IMR-90 (cell line): Measurements from ENCODE around the gene CFAP97D2. TPM values are rescaled to one million over a fixed set of nuclear protein-coding genes. Genes with fewer than 3 reads are reported as not detected.

Source experiments
- ATAC-seq: fragments of 200-7000 bp; cut with Tn5 transposase; 2 replicates; pipeline ENCODE4 v1.9.1; 2020; ENCODE audit warnings: low read depth, mild to moderate bottlenecking, moderate library complexity
- BruUV-seq: library from RNA; stranded (reverse); fragments of 400-500 nt; replicated peaks from 2 replicates; lab custom pipeline; 2021; lab: Mats Ljungman, UMichigan
- CTCF ChIA-PET: fragments of 300-600 bp; formaldehyde crosslinking; extraction: SDS; loops from one replicate; lab custom pipeline; 2021; ENCODE audit warnings: antibody characterized with exemption; lab: Yijun Ruan, JAX
- POLR2A ChIA-PET: fragments of 300-600 bp; sonication (Branson Sonifier 250); formaldehyde crosslinking; loops from one replicate; lab custom pipeline; 2022; ENCODE audit warnings: antibody characterized with exemption; ENCODE audit not compliant: unreplicated experiment; lab: Charles Lee
- DNase-seq: peaks from one replicate; pipeline ENCODE4 v3.0.0; 2013
- H2AFZ ChIP-seq: replicated peaks from 2 replicates; pipeline ENCODE3; 2013; ENCODE audit warnings: low read length, mild to moderate bottlenecking; ENCODE audit not compliant: poor library complexity
- H2AK5ac ChIP-seq: 2 replicates; pipeline ENCODE4 v1.6.1; 2013; ENCODE audit warnings: low read depth, low read length, inconsistent platforms
- H2AK9ac ChIP-seq: replicated peaks from 2 replicates; pipeline ENCODE3; 2013; ENCODE audit warnings: mild to moderate bottlenecking, low read depth, low read length, moderate library complexity; ENCODE audit not compliant: poor library complexity
- H2BK120ac ChIP-seq: 2 replicates; pipeline ENCODE4 v1.6.1; 2013; ENCODE audit warnings: low read depth, low read length, inconsistent platforms
- H2BK15ac ChIP-seq: 3 replicates; pipeline ENCODE4 v1.6.1; 2013; ENCODE audit warnings: low read depth, low read length, inconsistent platforms
- H2BK20ac ChIP-seq: 2 replicates; pipeline ENCODE4 v1.6.1; 2013; ENCODE audit warnings: low read depth, mild to moderate bottlenecking, inconsistent platforms, low read length, moderate library complexity
- H2BK5ac ChIP-seq: 2 replicates; pipeline ENCODE4 v1.6.1; 2013; ENCODE audit warnings: mild to moderate bottlenecking, low read depth, low read length, inconsistent platforms; ENCODE audit not compliant: poor library complexity, severe bottlenecking
- H3K14ac ChIP-seq: replicated peaks from 2 replicates; pipeline ENCODE4 v1.6.1; 2013; ENCODE audit warnings: low read depth, low read length, inconsistent platforms
- H3K18ac ChIP-seq: 2 replicates; pipeline ENCODE4 v1.6.1; 2013; ENCODE audit warnings: low read depth, low read length, control low read depth
- H3K23ac ChIP-seq: 2 replicates; pipeline ENCODE4 v1.6.1; 2013; ENCODE audit warnings: low read depth, low read length, inconsistent platforms
- H3K27ac ChIP-seq: 2 replicates; pipeline ENCODE4 v1.5.1; 2013; ENCODE audit warnings: mild to moderate bottlenecking, control low read depth, low read length; ENCODE audit not compliant: insufficient read depth
- H3K27me3 ChIP-seq: 2 replicates; pipeline ENCODE4 v1.6.1; 2013; ENCODE audit warnings: low read length; ENCODE audit not compliant: control insufficient read depth, insufficient read depth
- H3K36me3 ChIP-seq: 2 replicates; pipeline ENCODE4 v1.6.1; 2013; ENCODE audit warnings: low read length, mixed read lengths; ENCODE audit not compliant: control insufficient read depth, insufficient read depth
- H3K4ac ChIP-seq: 2 replicates; pipeline ENCODE4 v1.6.1; 2013; ENCODE audit warnings: low read depth, low read length, inconsistent platforms
- H3K4me1 ChIP-seq: 2 replicates; pipeline ENCODE4 v1.6.1; 2013; ENCODE audit warnings: low read length, mixed read lengths; ENCODE audit not compliant: control insufficient read depth, insufficient read depth
- H3K4me2 ChIP-seq: 2 replicates; pipeline ENCODE4 v1.6.1; 2013; ENCODE audit warnings: low read depth, mild to moderate bottlenecking, control low read depth, low read length, moderate library complexity
- H3K4me3 ChIP-seq: 2 replicates; pipeline ENCODE4 v1.5.1; 2013; ENCODE audit warnings: low read depth, mild to moderate bottlenecking, control low read depth, low read length, moderate library complexity; ENCODE audit not compliant: insufficient read depth
- H3K56ac ChIP-seq: 2 replicates; pipeline ENCODE4 v1.6.1; 2013; ENCODE audit warnings: low read length, inconsistent platforms; ENCODE audit not compliant: insufficient read depth; ENCODE audit errors: extremely low read depth
- H3K79me1 ChIP-seq, 2 experiments: 2 replicates each; pipeline ENCODE4 v1.6.1; 2013; ENCODE audit warnings: low read length in 2 of 2, inconsistent platforms in 1 of 2, low read depth in 1 of 2
- H3K9ac ChIP-seq: 2 replicates; pipeline ENCODE4 v1.6.1; 2013; ENCODE audit warnings: low read depth, low read length, control low read depth
- H3K9me1 ChIP-seq: 2 replicates; pipeline ENCODE4 v1.6.1; 2013; ENCODE audit warnings: low read length, inconsistent platforms; ENCODE audit not compliant: insufficient read depth
- H3K9me3 ChIP-seq: 2 replicates; pipeline ENCODE4 v1.6.1; 2013; ENCODE audit warnings: low read length; ENCODE audit not compliant: control insufficient read depth, insufficient read depth
- H4K20me1 ChIP-seq: 2 replicates; pipeline ENCODE4 v1.6.1; 2013; ENCODE audit warnings: low read length, inconsistent platforms; ENCODE audit not compliant: insufficient read depth
- H4K5ac ChIP-seq: 2 replicates; pipeline ENCODE4 v1.6.1; 2013; ENCODE audit warnings: mild to moderate bottlenecking, low read depth, low read length, control low read depth
- H4K8ac ChIP-seq, 2 experiments: 2 replicates each; pipeline ENCODE4 v1.6.1; 2013; ENCODE audit warnings: low read depth in 2 of 2, low read length in 2 of 2, control low read depth in 1 of 2, inconsistent platforms in 1 of 2
- H4K91ac ChIP-seq: 2 replicates; pipeline ENCODE4 v1.6.1; 2013; ENCODE audit warnings: low read depth, low read length, inconsistent platforms; ENCODE audit not compliant: insufficient read depth
- BHLHE40 ChIP-seq: fragments of 150-350 bp; IDR thresholded peaks from 2 replicates; pipeline ENCODE4 v1.6.1; 2016; ENCODE audit warnings: mild to moderate bottlenecking, low read depth, low read length
- CEBPB ChIP-seq: IDR thresholded peaks from 2 replicates; pipeline ENCODE4 v1.6.1; 2012; ENCODE audit warnings: low read depth, low read length, improper control_type of control experiment
- CHD1 ChIP-seq: IDR thresholded peaks from 2 replicates; pipeline ENCODE4 v1.6.1; 2012; ENCODE audit warnings: low read depth, low read length, improper control_type of control experiment
- CTCF ChIP-seq: conservative IDR thresholded peaks from 2 replicates; pipeline ENCODE4 v1.5.1; 2012; ENCODE audit warnings: mild to moderate bottlenecking, low read depth, low read length, improper control_type of control experiment
- ELK1 ChIP-seq: fragments of 150-350 bp; IDR thresholded peaks from 2 replicates; pipeline ENCODE4 v1.6.1; 2016; ENCODE audit warnings: low read depth, mild to moderate bottlenecking, low read length, moderate library complexity, borderline replicate concordance
- MAFK ChIP-seq: IDR thresholded peaks from 2 replicates; pipeline ENCODE4 v1.6.1; 2012; ENCODE audit warnings: low read depth, low read length, improper control_type of control experiment
- MXI1 ChIP-seq: IDR thresholded peaks from 2 replicates; pipeline ENCODE4 v1.6.1; 2012; ENCODE audit warnings: low read depth, mild to moderate bottlenecking, low read length, moderate library complexity, borderline replicate concordance
- POLR2A ChIP-seq: IDR thresholded peaks from 2 replicates; pipeline ENCODE4 v1.6.1; 2012; ENCODE audit warnings: mild to moderate bottlenecking, low read depth, low read length
- RAD21 ChIP-seq: IDR thresholded peaks from 2 replicates; pipeline ENCODE4 v1.6.1; 2012; ENCODE audit warnings: low read length, improper control_type of control experiment
- RCOR1 ChIP-seq: IDR thresholded peaks from 2 replicates; pipeline ENCODE4 v1.6.1; 2012; ENCODE audit warnings: mild to moderate bottlenecking, low read length, improper control_type of control experiment; ENCODE audit not compliant: insufficient replicate concordance
- RFX5 ChIP-seq: IDR thresholded peaks from 2 replicates; pipeline ENCODE4 v1.8.0; 2012; ENCODE audit warnings: low read depth, mild to moderate bottlenecking, low read length, moderate library complexity
- SMC3 ChIP-seq: fragments of 150-350 bp; IDR thresholded peaks from 2 replicates; pipeline ENCODE4 v1.6.1; 2016; ENCODE audit warnings: low read depth, mild to moderate bottlenecking, antibody characterized with exemption, low read length, moderate library complexity
- WGBS, 2 experiments: methylation state at CpG; one replicate each; pipeline versions ENCODE4 v1.1.5 to v1.1.7; 2013; ENCODE audit warnings: missing lambda C conversion rate in 2 of 2; ENCODE audit not compliant: insufficient read length in 1 of 2; ENCODE audit errors: extremely low coverage in 2 of 2; 5-methylcytosine and 5-hydroxymethylcytosine counted together
- dilution Hi-C: fragments of 300-500 bp; cut with HindIII; formaldehyde crosslinking; loops from one replicate; pipeline ENCODE4 v1.14.3; 2018; ENCODE audit warnings: low sequenced_read_pairs; ENCODE audit not compliant: unreplicated experiment
- in situ Hi-C: fragments of 300-500 bp; cut with MboI; formaldehyde crosslinking; loops from 3 replicates; pipeline ENCODE4 v1.14.3; 2019; ENCODE audit warnings: low sequenced_read_pairs, inconsistent platforms, mixed read lengths
- intact Hi-C: fragments of 100-400 bp; cut with micrococcal nuclease; formaldehyde crosslinking; loops from 2 replicates; pipeline ENCODE4 v1.10.0; 2022
- polyA plus RNA-seq, 3 experiments: library from polyadenylated mRNA; depleted of rRNA; stranded (reverse); fragments of >200 nt; gene quantifications; 2 replicates each; pipeline ENCODE4 v1.2.3, GENCODE V29; 2012; ENCODE audit warnings: low replicate concordance in 1 of 3
- total RNA-seq: library from RNA; depleted of rRNA; stranded (reverse); fragments of >200 nt; gene quantifications from 2 replicates; pipeline ENCODE4 v1.2.3, GENCODE V29; 2012
- TF ChIP-seq, protein P1 (sequence below): fragments of 150-350 bp; IDR thresholded peaks from 2 replicates; pipeline ENCODE4 v1.6.1; 2017; ENCODE audit warnings: mild to moderate bottlenecking, antibody characterized with exemption, low read length, low read depth

Gene CFAP97D2
- total and polyA plus RNA-seq, 2 of the 4 experiments (the other 2 are of a cell fraction), result not detected

DNA sequence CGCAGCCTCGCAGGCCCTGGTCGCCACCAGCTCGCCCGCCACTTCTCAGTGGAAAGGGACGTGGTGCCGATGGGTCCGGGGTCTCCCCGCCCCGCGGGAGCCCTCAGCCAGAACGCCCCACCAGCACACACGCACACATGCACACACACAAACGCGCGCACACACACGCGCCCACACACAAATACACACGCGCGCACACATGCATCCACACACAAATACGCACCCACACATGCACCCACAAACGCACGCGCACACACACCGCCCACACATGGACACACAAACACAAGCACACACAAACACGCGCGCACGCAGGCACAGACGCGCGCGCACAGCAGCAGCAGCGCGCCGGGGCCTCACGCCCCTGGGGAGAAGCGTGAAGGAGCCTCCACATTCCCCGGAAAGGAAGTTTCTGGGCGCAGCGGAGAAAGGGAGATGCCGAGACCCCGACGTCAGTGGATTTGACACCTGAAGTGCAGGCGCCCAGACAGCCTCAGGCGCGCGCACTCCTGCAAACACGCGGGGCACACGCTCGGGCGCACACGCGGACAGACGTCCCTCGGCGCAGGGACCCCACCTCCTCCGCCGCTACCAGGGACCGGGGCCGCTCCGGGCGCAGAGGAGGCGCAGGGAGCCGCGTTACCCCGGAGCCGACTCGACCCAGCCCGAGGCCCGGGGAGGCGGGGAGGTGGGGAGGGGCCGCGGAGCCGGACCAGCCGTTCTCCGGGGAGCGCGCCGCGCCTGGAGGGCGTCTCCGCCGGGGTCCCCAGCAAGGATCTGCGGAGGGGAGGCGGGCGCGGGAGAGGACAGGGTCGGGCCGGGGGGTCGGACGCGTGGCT is 47.3 kb upstream of the CFAP97D2 start:
- H4K8ac ChIP-seq, result peak overlapping the region; percentile 3 to 85; a peak in 2 of 4 replicates
- intact Hi-C loops, result loop anchor here (1.0 to 2.0 kb wide), 4 partner anchors 12 to 97 kb away; no protein-coding TSS in a partner anchor
- peak overlapping the region; percentile 92 for H3K23ac ChIP-seq
- no peaks in the 10 kb centered on the region for H3K9me3 ChIP-seq
- peaks cover 15% of the 10 kb centered on the region for H3K9me1 ChIP-seq
- dilution Hi-C loops, result no loop called here
- peak overlapping the region; percentile 97 for H3K9ac ChIP-seq
- WGBS, 2 experiments, result 0% methylated on average over 9 of the region's 95 CpGs; no CpG with 5 or more reads in 1 of the 2 experiments
- H3K4ac ChIP-seq, result peak overlapping the region; percentile 95
- peak overlapping the region; percentile 93 for H3K4me3 ChIP-seq
- peaks cover 51% of the 10 kb centered on the region for H4K20me1 ChIP-seq
- H4K5ac ChIP-seq, result peak overlapping the region; percentile 65
- in situ Hi-C loops, result loop anchor here (5.0 kb wide), 1 partner anchor 64 kb away; no protein-coding TSS in a partner anchor
- ChIA-PET CTCF (no interaction called here), POLR2A (interaction anchor here (0.6 to 1.0 kb wide), 3 partner anchors 13 to 66 kb away, joined by 3 to 6 read pairs (median 4); no protein-coding TSS in a partner anchor)
- H2BK15ac ChIP-seq, result peak overlapping the region; percentile 12; the same call in 1 of the 3 replicates
- H2BK5ac ChIP-seq, result peak overlapping the region; percentile 91
- H4K91ac ChIP-seq, result peak overlapping the region; percentile 94
- peak overlapping the region; percentile 98 for H2AK9ac ChIP-seq
- H3K36me3 ChIP-seq, result 0 out of 2 replicates have a peak, but pooled peaks cover 2% of the 10 kb centered on the region
- H2BK20ac ChIP-seq, result peak overlapping the region; percentile 2; the same call in 1 of the 2 replicates
- peak overlapping the region; percentile 88; the same call in 1 of the 2 replicates for H2BK120ac ChIP-seq
- peak overlapping the region; percentile 95 for H3K27ac ChIP-seq
- H3K4me2 ChIP-seq, result peak overlapping the region; percentile 86
- no peaks in the 10 kb centered on the region for H3K27me3 ChIP-seq
- peak overlapping the region; percentile 91 for H3K56ac ChIP-seq
- peaks cover 26% of the 10 kb centered on the region for H3K4me1 ChIP-seq
- H2AK5ac ChIP-seq, result peak overlapping the region; percentile 98
- H3K79me1 ChIP-seq, result peaks cover 3 to 28% of the 10 kb centered on the region in 2 experiments
- peak overlapping the region; percentile 96 for H3K14ac ChIP-seq
- H3K18ac ChIP-seq, result peak overlapping the region; percentile 65
- peak overlapping the region; percentile 38 for H2AFZ ChIP-seq
- DNase-seq, result no peak
- ATAC-seq, result peak; percentile 3
- BruUV-seq, result TSS peak; percentile 75
- TF ChIP-seq POLR2A (peak; percentile 68; the same call in 1 of the 2 replicates), CEBPB (no peak), MAFK (no peak), SMC3 (no peak), MXI1 (peak; percentile 73; the same call in 1 of the 2 replicates), CHD1 (peak; percentile 73; the same call in 1 of the 2 replicates), BHLHE40 (no peak), RFX5 (no peak), RCOR1 (no peak), ELK1 (no peak), RAD21 (no peak), CTCF (no peak)
- TF ChIP-seq, protein P1, sequence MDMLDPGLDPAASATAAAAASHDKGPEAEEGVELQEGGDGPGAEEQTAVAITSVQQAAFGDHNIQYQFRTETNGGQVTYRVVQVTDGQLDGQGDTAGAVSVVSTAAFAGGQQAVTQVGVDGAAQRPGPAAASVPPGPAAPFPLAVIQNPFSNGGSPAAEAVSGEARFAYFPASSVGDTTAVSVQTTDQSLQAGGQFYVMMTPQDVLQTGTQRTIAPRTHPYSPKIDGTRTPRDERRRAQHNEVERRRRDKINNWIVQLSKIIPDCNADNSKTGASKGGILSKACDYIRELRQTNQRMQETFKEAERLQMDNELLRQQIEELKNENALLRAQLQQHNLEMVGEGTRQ, result no peak
